ENCODE measurements around the gene C16orf46.

C16orf46 gene

DNA sequence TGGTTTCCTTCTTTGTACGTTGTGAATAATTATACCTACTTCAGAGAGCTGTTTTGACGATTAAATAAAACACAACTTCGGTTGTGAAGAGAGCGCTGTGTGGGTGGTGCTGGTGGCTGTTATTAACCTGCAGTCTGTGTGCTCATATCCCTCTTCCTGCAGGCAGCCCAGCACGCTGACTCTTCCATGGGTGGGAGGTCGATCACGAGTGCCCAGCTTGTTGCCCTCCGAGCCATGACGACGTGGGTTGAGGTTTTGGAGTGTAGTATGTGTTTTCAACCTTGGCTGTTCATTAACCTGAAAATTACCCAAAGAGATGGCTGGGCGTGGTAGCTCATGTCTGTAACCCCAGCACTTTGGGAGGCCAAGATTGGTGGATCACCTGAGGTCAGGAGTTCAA lies 30.5 kb upstream of the C16orf46 start:
- no peak for TF ChIP-seq CTCF (IDR thresholded peaks at IDR 0.05; ENCODE audit: insufficient read depth, low read depth, low read length, missing control alignments)
- H3K4me3 ChIP-seq (ENCODE audit: low read depth, low read length), result no peak overlapping the region
- no peak for DNase-seq (ENCODE audit: low read depth)

- no peak for DNase-seq (ENCODE audit: low read depth)
- no peak for TF ChIP-seq CTCF (IDR thresholded peaks at IDR 0.05; ENCODE audit: insufficient read depth, low read depth, low read length, missing control alignments)
- H3K4me3 ChIP-seq (ENCODE audit: low read depth, low read length), result no peak overlapping the region
Observed at GRCh38 chr16:81106826-81107503, 29.9 kb upstream of the C16orf46 start.

DNA sequence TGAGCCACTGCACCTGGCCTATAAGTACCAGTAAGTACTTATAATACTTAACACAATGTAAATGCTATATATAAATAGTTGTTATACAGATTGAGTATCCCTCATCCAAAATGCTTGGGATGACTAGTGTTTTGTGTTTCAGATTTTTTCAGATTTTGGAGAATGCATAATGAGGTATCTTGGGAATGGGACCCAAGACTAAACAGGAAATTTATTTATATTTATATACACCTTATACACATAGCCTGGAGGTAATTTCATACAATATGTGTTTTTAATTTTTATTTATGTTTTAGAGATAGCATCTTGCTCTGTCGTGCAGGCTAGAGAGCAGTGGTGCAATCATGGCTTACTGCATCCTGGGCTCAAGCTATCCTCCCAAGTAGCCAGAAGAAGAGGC lies 28.9 kb upstream of the C16orf46 start:
- DNase-seq (ENCODE audit: low read depth), result no peak
- TF ChIP-seq CTCF (IDR thresholded peaks at IDR 0.05; ENCODE audit: insufficient read depth, low read depth, low read length, missing control alignments), result no peak
- no peak overlapping the region for H3K4me3 ChIP-seq (ENCODE audit: low read depth, low read length)

DNA sequence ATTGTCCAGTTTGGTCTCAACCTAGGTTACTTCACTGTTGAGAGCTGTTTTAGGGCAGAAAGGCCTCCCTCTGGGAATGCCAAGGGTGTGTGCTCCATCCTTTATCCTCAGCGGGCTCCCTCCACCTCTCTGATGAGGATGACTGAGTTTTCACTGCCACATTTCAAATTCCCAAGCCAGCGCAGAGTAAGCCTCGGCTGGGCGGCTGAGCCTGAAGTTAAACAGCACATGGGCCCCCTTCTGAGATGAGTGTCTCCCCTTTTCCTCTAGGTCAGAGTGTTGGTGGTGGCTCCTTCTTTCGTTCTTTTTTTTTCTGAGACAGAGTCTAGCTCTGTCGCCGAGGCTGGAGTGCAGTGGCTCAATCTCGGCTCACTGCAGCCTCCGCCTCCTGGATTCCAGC lies 24.7 kb upstream of the C16orf46 start:
- no peak for TF ChIP-seq CTCF (IDR thresholded peaks at IDR 0.05; ENCODE audit: insufficient read depth, low read depth, low read length, missing control alignments)

GRCh38 chr16:81099958-81100357 lies 22.9 kb upstream of the C16orf46 start:
- H3K4me3 ChIP-seq (ENCODE audit: low read depth, low read length), result no peak overlapping the region
- no peak for TF ChIP-seq CTCF (IDR thresholded peaks at IDR 0.05; ENCODE audit: insufficient read depth, low read depth, low read length, missing control alignments)
- no peak for DNase-seq (ENCODE audit: low read depth)

More for the DNA sequence above, 24.7 kb upstream of the C16orf46 start:
- no peak overlapping the region for H3K4me3 ChIP-seq (ENCODE audit: low read depth, low read length)
- DNase-seq (ENCODE audit: low read depth), result no peak

DNA sequence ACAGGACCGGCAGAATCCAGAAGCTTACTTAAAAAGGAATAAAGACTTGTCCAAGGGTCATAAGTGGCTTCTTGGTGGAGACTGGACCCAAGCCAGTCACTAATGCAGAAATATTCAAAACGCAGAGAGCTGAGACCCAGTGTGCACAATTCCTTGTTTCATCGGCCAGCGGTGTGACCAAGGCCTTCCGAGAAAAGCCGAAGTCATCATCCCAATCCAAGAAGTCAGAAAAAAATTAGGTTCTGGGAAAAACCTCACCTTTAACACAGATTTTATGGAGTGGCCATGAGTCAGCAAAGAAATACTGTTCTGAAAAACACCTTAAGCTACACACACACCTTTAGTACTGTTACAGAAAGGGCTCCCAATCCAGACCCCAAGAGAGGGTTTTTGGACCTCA lies 20.2 kb upstream of the C16orf46 start:
- DNase-seq (ENCODE audit: low read depth), result no peak
- no peak overlapping the region for H3K4me3 ChIP-seq (ENCODE audit: low read depth, low read length)
- TF ChIP-seq CTCF (IDR thresholded peaks at IDR 0.05; ENCODE audit: insufficient read depth, low read depth, low read length, missing control alignments), result no peak

GRCh38 chr16:81096715-81097208 lies 19.7 kb upstream of the C16orf46 start:
- no peak for DNase-seq (ENCODE audit: low read depth)
- peak overlapping the region; percentile 26 for H3K4me3 ChIP-seq (ENCODE audit: low read depth, low read length)

More at GRCh38 chr16:81096715-81097208, 19.7 kb upstream of the C16orf46 start:
- no peak for TF ChIP-seq CTCF (IDR thresholded peaks at IDR 0.05; ENCODE audit: insufficient read depth, low read depth, low read length, missing control alignments)

Measured in GM12865 (cell line).